Loucy (cell line): ENCODE measurements around the gene RGS9.
"Not testable (repeated sequence)": the region's sequence is repeated elsewhere in the genome, so short reads cannot be mapped to it uniquely, and the experiment has no call there.

Experiments used
- CTCF ChIP-seq: fragments of 200-600 bp; sonication (generic); conservative IDR thresholded peaks from 2 replicates; pipeline ENCODE4 v1.5.1; 2014; ENCODE audit warnings: mild to moderate bottlenecking, antibody characterized with exemption, low read length
- EZH2phosphoT487 ChIP-seq: fragments of 200-600 bp; IDR thresholded peaks from 2 replicates; pipeline ENCODE4 v1.6.1; 2018; ENCODE audit warnings: antibody characterized with exemption, mild to moderate bottlenecking, moderate library complexity, borderline replicate concordance

GRCh38 chr17:65180276-65180675 lies 43.1 kb downstream of the RGS9 start:
- TF ChIP-seq EZH2phosphoT487, CTCF: not testable (repeated sequence)
